Astrocyte (in vitro differentiated cells and primary cell): ENCODE results near the gene FAM107B.

ENCODE experiments used
- CTCF ChIP-seq: IDR thresholded peaks from 2 replicates; pipeline ENCODE4 v1.5.1; 2011; ENCODE audit warnings: low read depth, mild to moderate bottlenecking, inconsistent platforms, low read length, moderate library complexity; ENCODE audit not compliant: insufficient read depth
- EZH2 ChIP-seq: IDR thresholded peaks from 2 replicates; pipeline ENCODE4 v1.6.1; 2012; ENCODE audit warnings: mild to moderate bottlenecking, low read length, inconsistent platforms; ENCODE audit not compliant: insufficient read depth

GRCh38 chr10:14574885-14575284 is 199.8 kb downstream of the FAM107B start:
- TF ChIP-seq CTCF (no peak), EZH2 (no peak)
